ENCODE measurements around the gene SLC1A2. TPM values are rescaled to one million over a fixed set of nuclear protein-coding genes. Genes with fewer than 3 reads are reported as not detected.

The SLC1A2 gene
- total RNA-seq, 2 experiments from 2014 or later, result not detected

- Mint-ChIP-seq H3K9me3 (no peaks in the 10 kb centered on the region), H3K4me1 (ENCODE audit: low read depth) (peaks cover 13% of the 10 kb centered on the region), H3K36me3 (ENCODE audit: low read depth) (no peaks in the 10 kb centered on the region), H3K4me3 (no peak overlapping the region), H3K27me3 (no peaks in the 10 kb centered on the region), H3K27ac (no peak overlapping the region)
- no peak for TF ChIP-seq CTCF (IDR thresholded peaks at IDR 0.05)
- no peak for DNase-seq
- ATAC-seq, result no peak
- CTCF ChIA-PET, result interaction anchor here (1.1 to 2.6 kb wide), 4 partner anchors 9 to 477 kb away, joined by 4 to 10 read pairs (median 6); no protein-coding TSS in a partner anchor
- intact Hi-C loops (cut with micrococcal nuclease), result no loop called here
- POLR2A ChIA-PET, result no interaction called here
Measured at GRCh38 chr11:35318309-35318708, 101.0 kb downstream of the SLC1A2 start.

- H3K27me3 Mint-ChIP-seq, result no peaks in the 10 kb centered on the region
- peaks cover 13% of the 10 kb centered on the region for H3K4me1 Mint-ChIP-seq (ENCODE audit: low read depth)
- no peaks in the 10 kb centered on the region for H3K36me3 Mint-ChIP-seq (ENCODE audit: low read depth)
- no peaks in the 10 kb centered on the region for H3K9me3 Mint-ChIP-seq
- no peak for TF ChIP-seq CTCF (IDR thresholded peaks at IDR 0.05)
- DNase-seq (no peak), ATAC-seq (no peak)
- H3K27ac Mint-ChIP-seq, result no peak overlapping the region
- POLR2A ChIA-PET, result interaction anchor here (0.6 kb wide), 1 partner anchor 19 kb away, joined by 3 read pairs; no protein-coding TSS in a partner anchor
- intact Hi-C loops (cut with micrococcal nuclease), result no loop called here
- no peak overlapping the region for H3K4me3 Mint-ChIP-seq
- CTCF ChIA-PET, result interaction anchor here (0.9 to 1.1 kb wide), 2 partner anchors 50 to 476 kb away, joined by 3 to 4 read pairs; no protein-coding TSS in a partner anchor
Measured at GRCh38 chr11:35317253-35317652, 102.1 kb downstream of the SLC1A2 start.

GRCh38 chr11:35316161-35316560, 103.2 kb downstream of the SLC1A2 start:
- peaks cover 13% of the 10 kb centered on the region for H3K4me1 Mint-ChIP-seq (ENCODE audit: low read depth)
- intact Hi-C loops (cut with micrococcal nuclease), result no loop called here
- ChIA-PET POLR2A (no interaction called here), CTCF (interaction anchor here (1.0 to 1.2 kb wide), 4 partner anchors 9 to 153 kb away, joined by 3 to 4 read pairs (median 3); no protein-coding TSS in a partner anchor)
- H3K9me3 Mint-ChIP-seq, result no peaks in the 10 kb centered on the region
- ATAC-seq, result no peak
- no peak overlapping the region for H3K4me3 Mint-ChIP-seq
- no peaks in the 10 kb centered on the region for H3K36me3 Mint-ChIP-seq (ENCODE audit: low read depth)
- TF ChIP-seq CTCF (IDR thresholded peaks at IDR 0.05), result no peak
- no peak for DNase-seq
- no peaks in the 10 kb centered on the region for H3K27me3 Mint-ChIP-seq
- H3K27ac Mint-ChIP-seq, result no peak overlapping the region

GRCh38 chr11:35313760-35314153, 105.6 kb downstream of the SLC1A2 start:
- Mint-ChIP-seq H3K4me3 (no peak overlapping the region), H3K27me3 (no peaks in the 10 kb centered on the region), H3K27ac (no peak overlapping the region), H3K9me3 (no peaks in the 10 kb centered on the region), H3K4me1 (ENCODE audit: low read depth) (peaks cover 4% of the 10 kb centered on the region), H3K36me3 (ENCODE audit: low read depth) (no peaks in the 10 kb centered on the region)
- ChIA-PET CTCF (interaction anchor here (0.9 to 2.3 kb wide), 2 partner anchors 9 to 78 kb away, joined by 3 to 11 read pairs; no protein-coding TSS in a partner anchor), POLR2A (no interaction called here)
- ATAC-seq (no peak), DNase-seq (no peak)
- no peak for TF ChIP-seq CTCF (IDR thresholded peaks at IDR 0.05)
- intact Hi-C loops (cut with micrococcal nuclease), result no loop called here

GRCh38 chr11:35313066-35313759, 106.1 kb downstream of the SLC1A2 start:
- Mint-ChIP-seq H3K27ac (no peak overlapping the region), H3K9me3 (no peaks in the 10 kb centered on the region), H3K36me3 (ENCODE audit: low read depth) (no peaks in the 10 kb centered on the region), H3K4me1 (ENCODE audit: low read depth) (peaks cover 4% of the 10 kb centered on the region), H3K4me3 (no peak overlapping the region), H3K27me3 (no peaks in the 10 kb centered on the region)
- intact Hi-C loops (cut with micrococcal nuclease), result no loop called here
- ATAC-seq (no peak), DNase-seq (no peak)
- TF ChIP-seq CTCF (IDR thresholded peaks at IDR 0.05), result no peak
- CTCF ChIA-PET, result interaction anchor here (0.9 to 2.3 kb wide), 2 partner anchors 8 to 79 kb away, joined by 3 to 11 read pairs; no protein-coding TSS in a partner anchor
- POLR2A ChIA-PET, result no interaction called here
